Hepatocyte (in vitro differentiated cells): ENCODE measurements around the gene POLK.

Experiments used
- EZH2 ChIP-seq: fragments of 200-600 bp; sonication (generic); IDR thresholded peaks from 2 replicates; pipeline ENCODE4 v1.6.1; 2016; ENCODE audit warnings: antibody characterized with exemption, mild to moderate bottlenecking, borderline replicate concordance
- EZH2phosphoT487 ChIP-seq: fragments of 200-600 bp; sonication (generic); IDR thresholded peaks from one replicate; pipeline ENCODE4 v1.6.1; 2018; ENCODE audit warnings: antibody characterized with exemption, mild to moderate bottlenecking, low read depth, moderate library complexity; ENCODE audit not compliant: unreplicated experiment, severe bottlenecking
- TF ChIP-seq, protein P1 (sequence below): fragments of 200-600 bp; sonication (generic); IDR thresholded peaks from 2 replicates; pipeline ENCODE4 v1.5.1; 2016; ENCODE audit warnings: antibody characterized with exemption, mild to moderate bottlenecking; ENCODE audit not compliant: poor library complexity

DNA sequence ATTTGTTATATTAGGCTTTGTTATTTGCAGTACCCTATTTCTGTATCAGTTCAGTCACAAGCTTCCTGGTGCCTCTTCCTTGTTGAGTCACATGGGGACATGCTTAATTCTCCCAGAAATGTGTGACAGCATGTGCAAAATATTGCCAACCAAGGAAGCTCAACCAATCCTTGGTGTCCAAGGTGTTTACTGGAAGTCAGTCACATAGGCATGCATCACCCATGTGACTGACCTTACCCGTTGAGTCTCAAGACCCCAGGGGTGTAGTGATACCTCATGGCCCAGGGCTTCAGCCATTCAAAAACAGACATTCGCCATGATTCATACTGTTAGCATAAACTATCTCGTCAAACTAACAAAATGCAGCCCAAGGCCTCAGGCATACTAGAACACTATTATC, 90.3 kb downstream of the POLK start:
- TF ChIP-seq, protein P1, sequence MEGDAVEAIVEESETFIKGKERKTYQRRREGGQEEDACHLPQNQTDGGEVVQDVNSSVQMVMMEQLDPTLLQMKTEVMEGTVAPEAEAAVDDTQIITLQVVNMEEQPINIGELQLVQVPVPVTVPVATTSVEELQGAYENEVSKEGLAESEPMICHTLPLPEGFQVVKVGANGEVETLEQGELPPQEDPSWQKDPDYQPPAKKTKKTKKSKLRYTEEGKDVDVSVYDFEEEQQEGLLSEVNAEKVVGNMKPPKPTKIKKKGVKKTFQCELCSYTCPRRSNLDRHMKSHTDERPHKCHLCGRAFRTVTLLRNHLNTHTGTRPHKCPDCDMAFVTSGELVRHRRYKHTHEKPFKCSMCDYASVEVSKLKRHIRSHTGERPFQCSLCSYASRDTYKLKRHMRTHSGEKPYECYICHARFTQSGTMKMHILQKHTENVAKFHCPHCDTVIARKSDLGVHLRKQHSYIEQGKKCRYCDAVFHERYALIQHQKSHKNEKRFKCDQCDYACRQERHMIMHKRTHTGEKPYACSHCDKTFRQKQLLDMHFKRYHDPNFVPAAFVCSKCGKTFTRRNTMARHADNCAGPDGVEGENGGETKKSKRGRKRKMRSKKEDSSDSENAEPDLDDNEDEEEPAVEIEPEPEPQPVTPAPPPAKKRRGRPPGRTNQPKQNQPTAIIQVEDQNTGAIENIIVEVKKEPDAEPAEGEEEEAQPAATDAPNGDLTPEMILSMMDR: no peak
- no peak for TF ChIP-seq EZH2
- no peak for TF ChIP-seq EZH2phosphoT487
